VCaP (cell line): ENCODE results near the gene NUP37.
A peak's percentile ranks its signal among the peaks of the same experiment; 100 is the strongest.
"Not testable (repeated sequence)": the region's sequence is repeated elsewhere in the genome, so short reads cannot be mapped to it uniquely, and the experiment has no call there.

Source experiments
- H3K27ac ChIP-seq: fragments of 450-650 bp; 2 replicates; pipeline ENCODE4 v1.5.1; 2017
- CTCF ChIP-seq: fragments of 450-650 bp; conservative IDR thresholded peaks from 2 replicates; pipeline ENCODE4 v1.5.1; 2017; ENCODE audit warnings: mild to moderate bottlenecking, moderate library complexity

Gene NUP37

DNA sequence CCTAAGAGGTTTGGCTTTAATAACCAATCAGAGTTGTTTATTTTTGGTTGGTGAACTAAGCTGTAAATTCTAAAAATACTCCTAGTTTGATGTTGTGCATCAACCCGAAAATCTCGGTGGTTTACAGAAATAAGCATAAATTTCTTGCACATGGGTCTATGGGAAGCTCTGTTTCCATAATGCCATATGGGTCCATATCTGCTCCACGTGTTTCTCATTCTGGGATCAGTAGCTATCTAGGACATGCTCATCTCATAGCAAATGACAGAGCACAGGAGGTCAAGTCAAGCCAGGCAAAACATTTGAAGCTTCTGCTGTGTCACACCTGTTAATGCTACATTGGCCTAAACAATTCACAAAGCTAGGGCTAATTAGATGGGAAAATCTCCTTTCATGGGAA, 23.1 kb downstream of the NUP37 start:
- TF ChIP-seq CTCF = no peak
- peak overlapping the region; percentile 12; the same call in 1 of the 2 replicates for H3K27ac ChIP-seq

GRCh38 chr12:102095677-102096263, 24.1 kb downstream of the NUP37 start:
- H3K27ac ChIP-seq = no peak overlapping the region

DNA sequence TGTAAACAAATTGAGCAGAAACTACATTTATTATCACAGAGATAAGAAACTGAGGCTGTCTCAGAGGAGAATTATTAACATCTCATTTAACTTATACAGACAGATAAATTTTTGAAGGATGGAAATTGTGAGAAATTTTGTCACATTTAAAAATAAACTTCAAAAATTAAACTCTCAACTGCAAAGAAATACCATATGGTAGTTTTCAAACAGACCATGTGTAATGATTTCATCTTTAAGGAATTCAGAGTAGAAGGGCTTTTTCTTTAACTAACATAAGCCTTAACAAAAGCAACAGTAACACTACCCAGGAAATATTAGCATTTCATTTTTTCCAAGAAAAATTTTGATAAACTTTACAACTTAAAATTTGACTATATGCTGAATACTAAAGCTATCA, 26.6 kb downstream of the NUP37 start:
- H3K27ac ChIP-seq = no peak overlapping the region
- no peak for TF ChIP-seq CTCF

More at GRCh38 chr12:102095677-102096263, 24.1 kb downstream of the NUP37 start:
- peak; percentile 83 for TF ChIP-seq CTCF

GRCh38 chr12:102089228-102089835, 30.6 kb downstream of the NUP37 start:
- H3K27ac ChIP-seq = not testable (repeated sequence)

- no peak overlapping the region for H3K27ac ChIP-seq
- TF ChIP-seq CTCF = no peak
These were observed 39.1 kb downstream of the NUP37 start for GRCh38 chr12:102080842-102081241.

- not testable (repeated sequence) for H3K27ac ChIP-seq
These were observed 47.8 kb downstream of the NUP37 start for GRCh38 chr12:102072092-102072491.

GRCh38 chr12:102069707-102070106, 50.2 kb downstream of the NUP37 start:
- no peak overlapping the region for H3K27ac ChIP-seq
- no peak for TF ChIP-seq CTCF

- TF ChIP-seq CTCF = no peak
- no peak overlapping the region for H3K27ac ChIP-seq
These were observed 52.2 kb downstream of the NUP37 start for GRCh38 chr12:102067574-102068258.
